Karpas-422 (cell line): ENCODE results near the gene ASIC3. TPM values are rescaled to one million over a fixed set of nuclear protein-coding genes. Genes with fewer than 3 reads are reported as not detected.

Experiments
- DNase-seq: peaks from one replicate; pipeline ENCODE4 v3.0.0-alpha.2; 2015
- H2AFZ ChIP-seq: fragments of 200-600 bp; sonication (generic); 2 replicates; pipeline ENCODE4 v1.6.1; 2014; ENCODE audit warnings: antibody characterized with exemption, low read length, mixed read lengths
- H3K27ac ChIP-seq: fragments of 200-600 bp; sonication (generic); 2 replicates; pipeline ENCODE4 v1.5.1; 2014; ENCODE audit warnings: mild to moderate bottlenecking, low read length, moderate library complexity
- H3K27me3 ChIP-seq: fragments of 200-600 bp; sonication (generic); 2 replicates; pipeline ENCODE4 v1.6.1; 2014; ENCODE audit warnings: low read length, mixed read lengths
- H3K36me3 ChIP-seq: fragments of 200-600 bp; sonication (generic); 2 replicates; pipeline ENCODE4 v1.6.1; 2014; ENCODE audit warnings: low read length, mixed read lengths; ENCODE audit not compliant: insufficient read depth
- H3K4me1 ChIP-seq: fragments of 200-600 bp; sonication (generic); 2 replicates; pipeline ENCODE4 v1.6.1; 2014; ENCODE audit warnings: mild to moderate bottlenecking, low read length, mixed read lengths
- H3K4me2 ChIP-seq: fragments of 200-600 bp; sonication (generic); 2 replicates; pipeline ENCODE4 v1.6.1; 2014; ENCODE audit warnings: low read length, low read depth, mild to moderate bottlenecking; ENCODE audit not compliant: poor library complexity, severe bottlenecking
- H3K4me3 ChIP-seq: fragments of 200-600 bp; sonication (generic); 2 replicates; pipeline ENCODE4 v1.5.1; 2014; ENCODE audit warnings: mild to moderate bottlenecking, antibody characterized with exemption, low read length, mixed read lengths
- H3K79me2 ChIP-seq: fragments of 200-600 bp; sonication (generic); 2 replicates; pipeline ENCODE4 v1.6.1; 2014; ENCODE audit warnings: mild to moderate bottlenecking, low read length, mixed read lengths
- H3K9ac ChIP-seq: fragments of 200-600 bp; sonication (generic); 2 replicates; pipeline ENCODE4 v1.6.0; 2014; ENCODE audit warnings: low read length
- H3K9me2 ChIP-seq: fragments of 200-600 bp; sonication (generic), shearing (Covaris generic); replicated peaks from 2 replicates; pipeline ENCODE4 v1.6.0; 2014; ENCODE audit warnings: mild to moderate bottlenecking, low read length, moderate library complexity; ENCODE audit not compliant: insufficient read depth
- H3K9me3 ChIP-seq: fragments of 300-700, 200-600 bp; sonication (generic); 2 replicates; pipeline ENCODE4 v1.6.1; 2014; ENCODE audit warnings: low read length, mixed read lengths
- H4K20me1 ChIP-seq: fragments of 200-600 bp; sonication (generic); 2 replicates; pipeline ENCODE4 v1.6.1; 2014; ENCODE audit warnings: mild to moderate bottlenecking, antibody characterized with exemption, low read length, low read depth; ENCODE audit not compliant: insufficient read depth
- total RNA-seq: library from RNA; depleted of rRNA; stranded (reverse); fragments of >200 nt; shearing (Covaris generic); gene quantifications from 2 replicates; pipeline ENCODE4 v1.2.3, GENCODE V29; 2014; ENCODE audit warnings: low replicate concordance

The ASIC3 gene
- total RNA-seq, 1 experiment from 2014 or later: 4.5 TPM

DNA sequence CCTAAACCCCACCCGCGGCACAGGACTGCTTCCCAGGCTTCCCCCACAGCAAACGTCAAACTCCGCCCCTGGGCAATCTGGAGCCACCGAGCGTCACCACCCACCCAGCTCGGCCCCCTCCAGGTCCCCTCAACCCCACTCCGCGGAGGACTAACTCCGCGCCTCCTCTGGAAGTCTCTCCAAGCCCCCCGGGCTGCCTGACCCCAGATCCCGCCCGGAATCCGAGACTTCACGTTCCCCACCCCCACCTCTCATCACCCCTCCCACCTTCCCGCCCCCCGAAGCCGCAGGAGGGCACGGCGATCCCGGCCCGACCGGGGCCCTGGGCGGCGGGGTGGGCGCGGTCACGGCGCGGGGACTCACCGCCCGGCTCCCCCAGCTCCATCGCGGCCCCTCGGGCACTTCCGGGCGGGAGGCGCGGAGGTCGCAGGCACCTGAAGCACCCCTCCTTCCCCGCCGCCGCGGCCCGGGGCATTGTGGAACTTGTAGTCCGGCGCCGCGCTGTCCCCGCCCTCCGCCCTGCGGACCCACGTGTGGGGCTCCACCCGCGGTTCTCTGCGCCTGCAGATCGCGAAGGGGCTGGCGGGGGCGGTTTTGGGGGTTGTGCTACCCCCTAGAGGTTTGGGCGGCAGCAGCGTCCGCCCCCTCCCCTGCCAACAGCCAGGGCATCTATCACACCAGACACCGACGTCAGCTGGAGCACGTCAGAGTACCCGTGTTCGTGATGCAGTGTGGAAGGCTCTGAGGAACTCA is 34.9 kb downstream of the ASIC3 start, which contains the start of gene TMUB1:
TSS of gene TMUB1 (minus strand) at position 423 of the 753 bp plus-strand sequence. CDS start 930 bp downstream, outside the sequence.
- H3K4me3 ChIP-seq: peak within 1 kb of the TSS; percentile 93
- H3K4me1 ChIP-seq: peaks cover 45% of the 10 kb centered on the region
- DNase-seq: peak; percentile 92
- no peaks in the 10 kb centered on the region for H3K27me3 ChIP-seq
- peaks cover 41% of the 10 kb centered on the region for H3K79me2 ChIP-seq
- peak within 1 kb of the TSS; percentile 63 for H3K27ac ChIP-seq
- H3K9ac ChIP-seq: peak within 1 kb of the TSS; percentile 94
- H3K4me2 ChIP-seq: peak within 1 kb of the TSS; percentile 77
- peak within 1 kb of the TSS; percentile 85 for H2AFZ ChIP-seq
- no peaks in the 10 kb centered on the region for H3K9me2 ChIP-seq
- no peaks in the 10 kb centered on the region; the same call in 1 of the 2 replicates for H3K36me3 ChIP-seq
- no peaks in the 10 kb centered on the region for H3K9me3 ChIP-seq
- H4K20me1 ChIP-seq: peaks cover 4% of the 10 kb centered on the region; the same call in 1 of the 2 replicates

DNA sequence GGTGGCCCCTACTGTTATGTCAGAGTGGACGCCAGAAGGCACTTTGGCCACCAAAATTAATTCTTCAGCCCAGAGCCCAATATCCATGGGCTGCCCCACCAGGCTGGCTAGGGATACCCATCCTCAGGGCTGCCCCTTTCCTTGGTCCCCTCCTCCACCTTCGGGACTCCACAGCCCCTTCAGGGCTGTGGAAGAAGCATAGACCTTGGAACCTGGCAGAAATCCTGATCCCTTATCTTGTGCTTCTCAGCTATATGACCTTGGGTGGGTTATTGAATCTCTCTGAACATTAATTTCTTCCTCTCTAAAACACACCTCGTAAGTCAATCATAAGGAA is 35.5 kb downstream of the ASIC3 start:
- no peaks in the 10 kb centered on the region for H3K9me2 ChIP-seq
- no peak overlapping the region for H3K27ac ChIP-seq
- no peaks in the 10 kb centered on the region for H3K9me3 ChIP-seq
- DNase-seq: no peak
- peak overlapping the region; percentile 94 for H3K9ac ChIP-seq
- peak overlapping the region; percentile 85 for H2AFZ ChIP-seq
- H3K4me2 ChIP-seq: peak overlapping the region; percentile 77
- H3K79me2 ChIP-seq: peaks cover 37% of the 10 kb centered on the region
- H3K4me1 ChIP-seq: peaks cover 42% of the 10 kb centered on the region
- H3K4me3 ChIP-seq: peak overlapping the region; percentile 93
- no peaks in the 10 kb centered on the region for H3K27me3 ChIP-seq
- peaks cover 4% of the 10 kb centered on the region; the same call in 1 of the 2 replicates for H4K20me1 ChIP-seq
- H3K36me3 ChIP-seq: no peaks in the 10 kb centered on the region; the same call in 1 of the 2 replicates

DNA sequence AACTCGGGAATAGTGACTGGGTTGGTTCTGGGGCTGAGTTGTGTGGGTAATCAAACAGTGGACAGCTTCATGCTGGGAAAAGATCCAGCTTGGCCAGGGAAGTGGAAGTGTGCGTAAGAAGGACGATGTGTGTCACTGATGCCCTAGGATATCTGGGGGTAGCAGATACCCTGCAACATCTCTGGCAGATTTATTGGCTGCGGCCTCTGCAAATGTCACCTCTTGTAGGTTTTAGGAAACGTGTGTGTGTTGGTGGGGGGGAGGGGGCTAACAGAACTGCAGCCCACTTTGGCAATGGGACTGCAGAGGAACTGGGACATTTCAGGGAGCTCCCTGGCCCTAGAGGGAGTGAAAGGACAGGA is 37.0 kb downstream of the ASIC3 start:
- Histone ChIP-seq H3K4me2 (no peak overlapping the region), H2AFZ (no peak overlapping the region), H3K27ac (no peak overlapping the region), H3K9me2 (no peaks in the 10 kb centered on the region), H3K4me1 (peaks cover 32% of the 10 kb centered on the region), H3K9ac (no peak overlapping the region), H3K9me3 (no peaks in the 10 kb centered on the region), H3K27me3 (no peaks in the 10 kb centered on the region), H3K79me2 (peaks cover 22% of the 10 kb centered on the region), H4K20me1 (no peaks in the 10 kb centered on the region), H3K4me3 (no peak overlapping the region), H3K36me3 (no peaks in the 10 kb centered on the region)
- DNase-seq: no peak

DNA sequence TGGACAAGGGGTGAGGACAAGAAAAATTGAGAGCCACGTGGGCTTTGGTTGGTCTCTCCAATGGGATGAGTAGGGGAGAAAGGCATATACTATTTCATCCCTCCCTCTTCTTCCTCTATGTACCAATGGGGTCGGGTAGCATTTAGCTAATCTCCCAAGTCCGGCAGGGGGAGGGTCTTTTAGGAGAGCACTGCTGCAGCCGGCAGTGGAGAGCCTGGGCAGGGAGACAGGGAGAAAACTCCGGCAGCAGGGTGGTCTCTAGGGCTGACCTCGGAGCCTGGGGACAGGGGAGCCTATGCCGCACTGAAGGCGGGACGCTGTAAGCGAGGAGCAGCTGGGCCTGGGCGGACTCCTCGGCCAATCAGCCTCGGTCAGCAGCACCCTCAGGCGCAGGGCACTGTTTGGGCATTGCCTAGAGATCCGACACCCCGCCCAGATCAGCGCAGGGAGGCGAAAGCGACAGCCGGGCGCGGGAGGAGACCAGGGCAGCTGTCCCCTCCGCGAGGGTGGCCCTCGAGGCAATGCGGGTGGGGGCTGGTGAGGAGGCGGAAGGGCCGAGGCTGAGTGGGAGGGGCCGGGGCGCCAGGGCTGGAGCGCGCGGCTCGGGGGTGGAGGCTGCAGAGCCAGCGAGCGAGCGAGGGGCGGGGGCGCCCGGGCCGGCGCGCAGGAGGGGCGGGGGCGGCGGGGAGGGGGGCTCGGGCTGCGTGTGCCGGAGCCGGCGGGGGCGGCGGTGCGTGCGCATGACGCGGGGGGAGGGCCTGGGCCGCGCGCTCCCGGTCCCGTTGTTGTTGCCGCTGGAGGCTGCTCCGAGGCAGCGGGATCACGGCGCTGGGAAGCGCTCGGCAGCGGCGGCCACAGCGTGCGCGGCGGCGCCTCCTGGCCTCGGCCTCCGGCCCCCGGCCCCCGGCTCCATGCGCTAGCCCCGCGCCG is 37.6 kb downstream of the ASIC3 start, which contains the start of gene AGAP3:
TSS of gene AGAP3 (plus strand) at position 785 of the 930 bp plus-strand sequence. CDS start 267 bp downstream, outside the sequence.
- H3K4me1 ChIP-seq: peaks cover 30% of the 10 kb centered on the region
- H3K79me2 ChIP-seq: peaks cover 19% of the 10 kb centered on the region

DNA sequence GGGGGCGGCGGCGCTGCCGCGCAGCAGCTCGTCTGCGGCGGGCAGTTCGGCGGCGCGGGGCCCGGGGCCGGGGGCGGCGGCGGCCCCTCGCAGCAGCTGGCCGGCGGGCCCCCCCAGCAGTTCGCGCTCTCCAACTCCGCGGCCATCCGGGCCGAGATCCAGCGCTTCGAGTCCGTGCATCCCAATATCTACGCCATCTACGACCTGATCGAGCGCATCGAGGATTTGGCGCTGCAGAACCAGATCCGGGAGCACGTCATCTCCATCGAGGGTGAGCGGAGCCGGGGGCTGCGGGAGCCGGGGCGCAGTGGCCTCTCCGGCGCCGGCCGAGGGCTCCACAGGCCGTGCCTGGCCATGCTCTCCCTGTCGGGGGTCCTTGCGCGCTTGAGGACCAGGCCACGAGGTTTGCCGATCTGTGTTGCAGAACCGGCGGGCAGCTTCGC is 38.5 kb downstream of the ASIC3 start:
- no peak overlapping the region for H2AFZ ChIP-seq
- no peak overlapping the region for H3K27ac ChIP-seq
- no peak overlapping the region for H3K4me3 ChIP-seq
- no peak for DNase-seq
- no peaks in the 10 kb centered on the region for H4K20me1 ChIP-seq
- no peaks in the 10 kb centered on the region for H3K27me3 ChIP-seq
- H3K79me2 ChIP-seq: peaks cover 14% of the 10 kb centered on the region
- H3K36me3 ChIP-seq: no peaks in the 10 kb centered on the region
- no peaks in the 10 kb centered on the region for H3K9me3 ChIP-seq
- peaks cover 22% of the 10 kb centered on the region for H3K4me1 ChIP-seq
- H3K4me2 ChIP-seq: no peak overlapping the region
- H3K9ac ChIP-seq: no peak overlapping the region
- H3K9me2 ChIP-seq: no peaks in the 10 kb centered on the region

More for the DNA sequence above, 37.6 kb downstream of the ASIC3 start, which contains the start of gene AGAP3:
- Histone ChIP-seq H3K36me3 (no peaks in the 10 kb centered on the region), H4K20me1 (no peaks in the 10 kb centered on the region), H3K9me2 (no peaks in the 10 kb centered on the region), H3K27me3 (no peaks in the 10 kb centered on the region), H3K27ac (no peak within 1 kb of the TSS), H3K9ac (no peak within 1 kb of the TSS), H2AFZ (no peak within 1 kb of the TSS), H3K4me2 (no peak within 1 kb of the TSS), H3K4me3 (no peak within 1 kb of the TSS), H3K9me3 (no peaks in the 10 kb centered on the region)
- DNase-seq: no peak

DNA sequence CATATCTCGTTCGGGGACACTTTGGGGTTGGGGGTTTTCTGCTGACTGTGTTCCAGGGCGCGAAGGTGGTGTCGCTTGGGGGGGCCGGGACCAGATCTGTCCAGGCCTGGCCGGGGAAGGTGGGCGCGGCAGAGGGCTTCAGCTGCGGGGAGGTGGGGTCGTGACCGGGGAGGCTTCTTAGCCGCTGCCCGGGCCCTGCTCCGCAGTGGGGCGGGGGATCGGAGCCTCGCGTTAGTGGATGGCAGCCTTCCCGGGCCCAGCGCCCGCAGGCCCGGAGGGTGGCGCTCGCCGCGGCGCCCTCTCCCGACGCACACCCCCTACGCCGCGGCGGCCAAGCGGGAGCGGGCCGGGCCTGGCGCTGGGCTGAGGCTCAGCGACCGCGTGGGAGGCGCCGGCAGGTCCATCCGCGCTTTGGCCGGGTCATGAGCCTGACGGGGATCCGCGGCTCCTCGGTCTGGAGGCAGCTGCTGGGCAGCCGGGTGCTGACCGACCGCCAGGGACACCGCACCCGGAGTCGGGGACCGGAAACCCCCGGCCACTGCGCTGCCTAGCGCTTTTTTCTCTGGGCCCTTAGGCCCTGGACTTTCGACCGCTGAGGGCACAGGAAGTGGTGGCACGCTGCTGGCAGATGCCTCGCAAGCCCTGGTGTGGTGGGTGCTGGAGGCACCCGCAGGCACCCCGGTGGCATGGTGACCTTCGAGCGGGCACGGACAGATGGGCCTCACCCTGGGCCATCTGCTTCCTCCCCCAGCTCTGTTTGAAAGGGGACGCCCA is 39.1 kb downstream of the ASIC3 start:
- Histone ChIP-seq H2AFZ (no peak overlapping the region), H3K4me3 (no peak overlapping the region), H3K9ac (no peak overlapping the region), H3K36me3 (no peaks in the 10 kb centered on the region), H3K4me2 (no peak overlapping the region), H3K27me3 (no peaks in the 10 kb centered on the region), H3K9me2 (no peaks in the 10 kb centered on the region), H3K79me2 (peaks cover 8% of the 10 kb centered on the region), H3K9me3 (no peaks in the 10 kb centered on the region), H3K4me1 (peaks cover 16% of the 10 kb centered on the region), H3K27ac (no peak overlapping the region), H4K20me1 (no peaks in the 10 kb centered on the region)
- no peak for DNase-seq

DNA sequence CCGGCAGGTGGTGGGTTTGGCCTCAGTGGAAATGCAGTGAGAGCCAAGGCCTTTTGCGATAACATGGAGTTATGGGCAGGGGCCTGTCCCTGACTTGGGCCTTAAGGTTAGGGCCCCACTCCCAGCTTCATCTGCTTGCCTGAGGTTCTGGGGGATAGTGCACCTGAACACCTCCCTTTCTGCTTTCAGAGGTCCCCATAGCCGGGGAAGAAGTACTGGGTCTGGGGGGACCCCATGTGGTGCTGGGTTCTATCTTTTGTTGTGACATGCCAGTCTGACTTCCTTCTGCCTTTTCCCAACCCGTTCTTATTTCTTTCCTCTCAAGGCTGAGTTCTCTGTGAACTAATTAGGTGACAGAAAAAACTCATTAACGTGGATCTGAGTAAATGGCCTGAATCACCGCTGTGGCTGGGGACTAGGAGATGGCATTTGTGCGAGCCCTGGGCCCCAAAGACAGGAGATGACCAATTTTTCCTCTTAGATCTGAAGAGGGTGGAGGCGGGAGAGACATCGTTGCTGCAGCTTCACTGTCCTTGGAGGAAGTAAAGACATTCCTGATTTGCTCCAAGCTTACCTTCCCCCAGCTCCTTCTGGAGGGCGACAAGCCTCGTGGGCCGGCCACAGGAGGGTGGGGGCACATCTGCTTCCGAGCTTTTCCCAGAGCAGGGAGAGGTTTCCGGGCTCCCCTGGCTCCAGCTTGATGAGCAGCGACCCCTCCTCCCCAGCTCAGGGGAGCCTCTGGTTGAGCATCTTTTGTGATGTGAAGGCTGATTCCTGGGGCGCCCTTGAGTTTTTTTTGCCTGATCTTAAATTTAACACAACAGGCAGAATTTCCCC is 39.9 kb downstream of the ASIC3 start:
- no peak for DNase-seq
- Histone ChIP-seq H3K4me3 (no peak overlapping the region), H3K9me3 (no peaks in the 10 kb centered on the region), H3K9me2 (no peaks in the 10 kb centered on the region), H3K27me3 (no peaks in the 10 kb centered on the region), H3K4me1 (peaks cover 14% of the 10 kb centered on the region), H3K27ac (no peak overlapping the region), H3K79me2 (no peaks in the 10 kb centered on the region), H3K9ac (no peak overlapping the region), H2AFZ (no peak overlapping the region), H3K4me2 (no peak overlapping the region), H4K20me1 (no peaks in the 10 kb centered on the region), H3K36me3 (no peaks in the 10 kb centered on the region)
